Aorta (tissue), 5 donors: ENCODE results near the gene ZNF318. TPM values are rescaled to one million over a fixed set of nuclear protein-coding genes. Genes with fewer than 3 reads are reported as not detected.

Experiments
- ATAC-seq: fragments of 200-7000 bp; cut with Tn5 transposase; one replicate; pipeline ENCODE4 v1.9.1; 2022; ENCODE audit warnings: moderate library complexity; ENCODE audit not compliant: low FRiP score
- DNase-seq, 2 donors: peaks; one replicate each; pipeline ENCODE4 v3.0.0-alpha.2; 2020
- H3K27ac ChIP-seq, 2 donors: one replicate each; pipeline ENCODE4 v1.5.1; 2013; ENCODE audit warnings: low read length in 2 of 2, mild to moderate bottlenecking in 2 of 2, moderate library complexity in 2 of 2, control low read depth in 1 of 2, inconsistent platforms in 1 of 2, low read depth in 1 of 2
- H3K27me3 ChIP-seq, 2 donors: one replicate each; pipeline ENCODE4 v1.6.1; 2013; ENCODE audit warnings: control low read depth in 1 of 2, low read length in 1 of 2, mild to moderate bottlenecking in 1 of 2, moderate library complexity in 1 of 2; ENCODE audit not compliant: insufficient read depth in 2 of 2, control insufficient read depth in 1 of 2
- H3K36me3 ChIP-seq, 2 donors: one replicate each; pipeline ENCODE4 v1.6.1; 2013; ENCODE audit warnings: control low read depth in 1 of 2, low read length in 1 of 2, mild to moderate bottlenecking in 1 of 2; ENCODE audit not compliant: insufficient read depth in 2 of 2, control insufficient read depth in 1 of 2
- H3K4me1 ChIP-seq, 2 donors: one replicate each; pipeline ENCODE4 v1.6.1; 2013; ENCODE audit warnings: low read length in 2 of 2, control low read depth in 1 of 2, mild to moderate bottlenecking in 1 of 2, moderate library complexity in 1 of 2; ENCODE audit not compliant: insufficient read depth in 2 of 2, control insufficient read depth in 1 of 2
- H3K4me3 ChIP-seq, 2 donors: one replicate each; pipeline ENCODE4 v1.5.1; 2013; ENCODE audit warnings: low read length in 2 of 2, control low read depth in 1 of 2, mild to moderate bottlenecking in 1 of 2
- H3K9me3 ChIP-seq: one replicate; pipeline ENCODE4 v1.6.1; 2013; ENCODE audit warnings: mild to moderate bottlenecking, low read length; ENCODE audit not compliant: control insufficient read depth
- WGBS, 2 donors: extraction: QIAGEN DNeasy Blood & Tissue Kit; methylation state at CpG; one replicate each; pipeline ENCODE4 v1.1.7; 2013; 5-methylcytosine and 5-hydroxymethylcytosine counted together
- intact Hi-C, 2 donors: fragments of 100-400 bp; cut with DNase I; formaldehyde crosslinking; loops; one replicate each; pipeline versions ENCODE4 v1.14.2 to v1.15.0; 2022
- polyA plus RNA-seq, 2 donors: library from polyadenylated mRNA; stranded (reverse); fragments of 200-250 nt; gene quantifications; one replicate each; pipeline ENCODE4 v1.2.3, GENCODE V29; 2013
- total RNA-seq, 2 donors: library from RNA; stranded (reverse); fragmentation: NEBNext Ultra II Directional; extraction: Animal tissue kit (Norgen Biotek cat#: 25700); gene quantifications; one replicate each; pipeline ENCODE4 v1.2.1, GENCODE V29; 2021
- donor health status: healthy with polysubstance abuse.
- donor health status: Bipolar disorder and iron deficiency.
- donor health status: DM: no; HTN: no; CAD: no.
- donor health status: DM: no; HTN: no; CAD: no.
- donor health status: DM: yes; HTN: yes; CAD: no.

Gene ZNF318
- total and polyA plus RNA-seq, 4 donors: 2.6 to 21.3 (median 10.7) TPM

DNA sequence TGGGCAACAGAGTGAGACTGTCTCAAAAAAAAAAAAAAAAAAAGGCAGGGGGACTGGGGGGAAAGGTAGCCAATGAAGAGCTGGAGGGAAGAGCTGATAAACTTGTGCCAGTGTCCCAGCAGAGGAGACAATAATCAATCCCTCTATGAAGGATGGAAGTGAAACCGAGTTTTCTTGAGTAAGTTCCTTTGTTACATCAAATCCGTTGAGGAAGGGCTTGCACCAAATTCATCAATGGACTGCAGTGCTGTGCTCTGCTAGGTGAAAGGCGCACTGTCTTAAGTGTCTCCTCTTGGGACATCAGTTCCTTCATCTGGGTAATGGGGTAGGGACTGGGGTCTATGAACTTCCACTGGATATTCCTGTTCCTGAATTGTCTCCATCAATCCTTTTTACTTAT is 57.8 kb downstream of the ZNF318 start:
- no peak overlapping the region for H3K4me3 ChIP-seq
- no peak for DNase-seq
- H3K27ac ChIP-seq: no peak overlapping the region
- 85 to 89% methylated on average over 3 of the region's 3 CpGs for WGBS, 2 donors
- peaks cover 0 to 2% of the 10 kb centered on the region in 2 donors for H3K27me3 ChIP-seq
- H3K9me3 ChIP-seq: no peaks in the 10 kb centered on the region
- no peak for ATAC-seq
- H3K4me1 ChIP-seq: no peaks in the 10 kb centered on the region
- intact Hi-C loops: no loop called here
- no peaks in the 10 kb centered on the region for H3K36me3 ChIP-seq

DNA sequence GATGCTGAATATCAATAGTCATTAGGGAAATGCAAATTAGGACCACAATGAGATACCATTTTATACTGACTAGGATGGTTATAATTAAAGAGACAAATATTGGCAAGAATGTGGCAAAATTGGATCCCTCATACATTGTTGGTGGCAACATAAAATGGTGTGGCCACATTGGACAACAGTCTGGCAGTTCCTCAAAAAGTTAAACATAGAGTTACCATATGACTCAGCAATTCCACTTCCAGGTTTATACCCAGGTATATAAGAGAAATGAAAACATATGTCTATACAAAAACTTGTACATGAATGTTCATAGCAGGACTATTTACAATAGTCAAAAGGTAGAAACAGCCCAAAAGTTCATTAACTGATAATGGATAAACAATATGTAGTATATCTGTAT is 58.8 kb downstream of the ZNF318 start:
- H3K27me3 ChIP-seq: peaks cover 0 to 2% of the 10 kb centered on the region in 2 donors

DNA sequence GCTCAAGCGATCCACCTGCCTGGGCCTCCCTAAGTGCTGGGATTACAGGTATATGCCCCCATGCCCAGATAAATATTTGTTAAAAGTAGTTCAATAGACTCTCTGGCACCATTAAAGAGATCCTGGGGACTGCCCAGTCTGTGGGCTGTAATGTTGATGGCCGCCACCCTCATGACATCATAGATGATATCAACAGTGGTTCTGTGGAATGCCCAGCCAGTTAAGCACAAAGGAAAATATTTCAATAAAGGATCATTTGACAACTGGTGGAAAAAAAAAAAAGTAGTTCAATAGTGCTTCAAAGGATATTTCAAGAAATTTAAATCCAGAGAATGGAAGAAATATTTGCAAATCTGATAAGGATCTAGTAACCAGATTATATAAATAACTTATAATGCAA is 59.3 kb downstream of the ZNF318 start:
- Histone ChIP-seq H3K9me3 (no peaks in the 10 kb centered on the region), H3K4me3 (no peak overlapping the region), H3K27ac (no peak overlapping the region), H3K27me3 (peaks cover 0 to 2% of the 10 kb centered on the region in 2 donors), H3K4me1 (no peaks in the 10 kb centered on the region), H3K36me3 (no peaks in the 10 kb centered on the region)
- ATAC-seq (no peak), DNase-seq (no peak)
- WGBS, 2 donors: 99 to 100% methylated on average over 2 of the region's 2 CpGs
- intact Hi-C loops: no loop called here

More for the DNA sequence above, 58.8 kb downstream of the ZNF318 start:
- H3K27ac ChIP-seq: no peak overlapping the region
- H3K36me3 ChIP-seq: no peaks in the 10 kb centered on the region
- no peaks in the 10 kb centered on the region for H3K4me1 ChIP-seq
- H3K9me3 ChIP-seq: no peaks in the 10 kb centered on the region
- H3K4me3 ChIP-seq: no peak overlapping the region
- intact Hi-C loops: no loop called here
- DNase-seq (no peak), ATAC-seq (no peak)

- Histone ChIP-seq H3K4me3 (no peak overlapping the region), H3K27me3 (peaks cover 0 to 2% of the 10 kb centered on the region in 2 donors), H3K36me3 (no peaks in the 10 kb centered on the region), H3K4me1 (no peaks in the 10 kb centered on the region), H3K9me3 (no peaks in the 10 kb centered on the region), H3K27ac (no peak overlapping the region)
- intact Hi-C loops: no loop called here
- no peak for DNase-seq
- no peak for ATAC-seq
- 36 to 37% methylated on average over 9 of the region's 9 CpGs for WGBS, 2 donors
These were observed 60.4 kb downstream of the ZNF318 start for GRCh38 chr6:43308990-43309477.

DNA sequence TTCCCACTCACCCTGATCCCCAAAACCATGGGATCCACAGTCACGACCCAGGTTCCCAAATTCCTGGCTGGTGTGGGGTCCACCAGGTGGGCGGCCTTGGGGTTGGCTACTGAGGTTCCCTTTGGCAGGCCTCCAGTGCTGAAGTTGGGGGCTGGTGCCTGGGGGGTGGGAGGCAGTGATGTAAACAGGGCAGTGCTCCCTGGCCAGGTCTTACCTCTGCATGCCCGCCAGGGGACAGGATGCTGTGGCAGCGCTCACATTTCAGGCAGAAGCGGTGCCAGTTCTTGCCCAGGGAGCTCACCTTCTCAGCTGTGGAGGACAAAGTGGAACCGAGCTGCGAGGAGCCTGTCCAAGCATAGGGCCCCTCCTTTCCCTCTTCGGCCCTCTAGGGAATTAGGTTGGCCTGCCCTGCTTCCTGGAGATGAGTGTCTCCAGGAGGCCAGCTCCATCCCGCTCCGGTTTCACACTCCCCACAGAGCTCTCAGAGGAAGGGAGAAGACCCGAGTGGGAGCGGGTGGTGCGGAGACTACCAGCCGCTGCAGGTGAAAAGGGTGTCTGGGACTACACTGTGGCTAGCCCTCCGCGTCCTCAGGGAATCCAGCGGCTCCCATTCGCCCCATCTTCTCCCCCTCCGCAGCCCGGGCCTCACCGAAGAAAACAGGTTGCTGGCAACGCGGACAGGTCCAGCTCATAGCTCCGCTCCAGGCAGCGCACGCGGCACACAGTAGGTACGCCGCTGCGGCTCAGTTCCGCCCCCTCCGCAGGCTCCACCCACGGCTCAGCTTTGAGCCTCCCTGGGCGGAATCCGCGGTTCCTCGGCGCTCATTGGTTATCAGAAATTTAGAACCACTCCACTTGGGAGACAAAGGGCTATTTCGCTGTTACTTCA is 61.1 kb downstream of the ZNF318 start, which contains the start of gene CRIP3:
TSS of gene CRIP3 (minus strand) at position 726 of the 889 bp plus-strand sequence. CDS start at position 692, 34 bp downstream.
- no peak within 1 kb of the TSS for H3K4me3 ChIP-seq
- H3K9me3 ChIP-seq: no peaks in the 10 kb centered on the region
- H3K27me3 ChIP-seq: peaks cover 0 to 2% of the 10 kb centered on the region in 2 donors
- ATAC-seq (peak; percentile 52), DNase-seq (peak in 1 of 2 donors; percentile 82)
- H3K4me1 ChIP-seq: no peaks in the 10 kb centered on the region
- no peaks in the 10 kb centered on the region for H3K36me3 ChIP-seq
- intact Hi-C loops: no loop called here
- 8% methylated on average over 39 of the region's 39 CpGs for WGBS, 2 donors
- no peak within 1 kb of the TSS for H3K27ac ChIP-seq

GRCh38 chr6:43307451-43308100 is 61.9 kb downstream of the ZNF318 start:
- ATAC-seq: peak; percentile 39
- DNase-seq: peak in 1 of 2 donors; percentile 45
- Histone ChIP-seq H3K27me3 (peaks cover 0 to 2% of the 10 kb centered on the region in 2 donors), H3K27ac (no peak overlapping the region), H3K36me3 (no peaks in the 10 kb centered on the region), H3K4me3 (no peak overlapping the region), H3K4me1 (no peaks in the 10 kb centered on the region), H3K9me3 (no peaks in the 10 kb centered on the region)
- intact Hi-C loops: no loop called here
- 88 to 90% methylated on average over 5 of the region's 5 CpGs for WGBS, 2 donors

GRCh38 chr6:43306086-43306485 is 63.4 kb downstream of the ZNF318 start:
- Histone ChIP-seq H3K9me3 (no peaks in the 10 kb centered on the region), H3K4me3 (no peak overlapping the region), H3K4me1 (no peaks in the 10 kb centered on the region), H3K27me3 (peaks cover 0 to 2% of the 10 kb centered on the region in 2 donors), H3K36me3 (no peaks in the 10 kb centered on the region), H3K27ac (no peak overlapping the region)
- intact Hi-C loops: no loop called here
- 81 to 83% methylated on average over 7 of the region's 7 CpGs for WGBS, 2 donors
- DNase-seq (no peak), ATAC-seq (no peak)

GRCh38 chr6:43304882-43305281 is 64.6 kb downstream of the ZNF318 start:
- peaks cover 0 to 2% of the 10 kb centered on the region in 2 donors for H3K27me3 ChIP-seq
- H3K36me3 ChIP-seq: no peaks in the 10 kb centered on the region
- ATAC-seq: no peak
- H3K4me1 ChIP-seq: no peaks in the 10 kb centered on the region
- no peak overlapping the region for H3K4me3 ChIP-seq
- no peak for DNase-seq
- 81% methylated on average over 2 of the region's 2 CpGs for WGBS, 2 donors
- H3K9me3 ChIP-seq: no peaks in the 10 kb centered on the region
- no peak overlapping the region for H3K27ac ChIP-seq
- intact Hi-C loops: no loop called here
